Loucy (cell line): Measurements from ENCODE around the gene BACH2.

Experiments
- H2AFZ ChIP-seq: fragments of 200-600 bp; sonication (generic); 2 replicates; pipeline ENCODE4 v1.6.0; 2016; ENCODE audit warnings: antibody characterized with exemption, mild to moderate bottlenecking, low read length, moderate library complexity
- H3F3A ChIP-seq: fragments of 200-600 bp; 2 replicates; pipeline ENCODE4 v1.6.0; 2016; ENCODE audit warnings: antibody characterized with exemption, low read depth, mild to moderate bottlenecking
- H3K27me3 ChIP-seq: fragments of 200-600 bp; sonication (generic); 2 replicates; pipeline ENCODE4 v1.6.1; 2014; ENCODE audit warnings: low read length, mild to moderate bottlenecking; ENCODE audit not compliant: insufficient read depth, poor library complexity, severe bottlenecking
- H3K36me3 ChIP-seq: fragments of 200-600 bp; sonication (generic); 2 replicates; pipeline ENCODE4 v1.6.1; 2016; ENCODE audit warnings: low read length; ENCODE audit not compliant: insufficient read depth
- H3K4me1 ChIP-seq: fragments of 200-600 bp; sonication (generic); 2 replicates; pipeline ENCODE4 v1.5.1; 2014; ENCODE audit warnings: low read length, mild to moderate bottlenecking; ENCODE audit not compliant: insufficient read depth, poor library complexity, severe bottlenecking
- H3K4me2 ChIP-seq: fragments of 200-600 bp; sonication (generic); 2 replicates; pipeline ENCODE4 v1.6.0; 2014; ENCODE audit warnings: antibody characterized with exemption, low read length, low read depth, mild to moderate bottlenecking; ENCODE audit not compliant: poor library complexity, severe bottlenecking
- H3K4me3 ChIP-seq: fragments of 200-600 bp; sonication (generic); 2 replicates; pipeline ENCODE4 v1.5.1; 2014; ENCODE audit warnings: low read length, mild to moderate bottlenecking, mixed read lengths; ENCODE audit not compliant: poor library complexity, severe bottlenecking
- H3K79me2 ChIP-seq: fragments of 200-600 bp; sonication (generic); 2 replicates; pipeline ENCODE4 v1.6.1; 2014; ENCODE audit warnings: low read length; ENCODE audit not compliant: insufficient read depth
- H3K9ac ChIP-seq: fragments of 200-600 bp; sonication (generic); 2 replicates; pipeline ENCODE4 v1.6.0; 2014; ENCODE audit warnings: mild to moderate bottlenecking, low read depth, low read length, moderate library complexity; ENCODE audit not compliant: poor library complexity, severe bottlenecking
- H3K9me2 ChIP-seq: fragments of 200-600 bp; sonication (generic); replicated peaks from 2 replicates; pipeline ENCODE4 v1.6.1; 2016; ENCODE audit warnings: low read depth, low read length, mixed read lengths
- H3K9me3 ChIP-seq: fragments of 200-600 bp; sonication (generic); 2 replicates; pipeline ENCODE4 v1.6.1; 2014; ENCODE audit warnings: mild to moderate bottlenecking, antibody characterized with exemption, low read length, low read depth; ENCODE audit not compliant: insufficient read depth
- H4K20me1 ChIP-seq: fragments of 200-600 bp; sonication (generic); 2 replicates; pipeline ENCODE4 v1.6.0; 2014; ENCODE audit warnings: antibody characterized with exemption, low read length, mild to moderate bottlenecking; ENCODE audit not compliant: insufficient read depth, poor library complexity, severe bottlenecking
- CTCF ChIP-seq: fragments of 200-600 bp; sonication (generic); conservative IDR thresholded peaks from 2 replicates; pipeline ENCODE4 v1.5.1; 2014; ENCODE audit warnings: mild to moderate bottlenecking, antibody characterized with exemption, low read length
- EZH2phosphoT487 ChIP-seq: fragments of 200-600 bp; IDR thresholded peaks from 2 replicates; pipeline ENCODE4 v1.6.1; 2018; ENCODE audit warnings: antibody characterized with exemption, mild to moderate bottlenecking, moderate library complexity, borderline replicate concordance

The BACH2 gene

GRCh38 chr6:90086517-90086916 is 210.1 kb downstream of the BACH2 start:
- TF ChIP-seq CTCF: no peak

DNA sequence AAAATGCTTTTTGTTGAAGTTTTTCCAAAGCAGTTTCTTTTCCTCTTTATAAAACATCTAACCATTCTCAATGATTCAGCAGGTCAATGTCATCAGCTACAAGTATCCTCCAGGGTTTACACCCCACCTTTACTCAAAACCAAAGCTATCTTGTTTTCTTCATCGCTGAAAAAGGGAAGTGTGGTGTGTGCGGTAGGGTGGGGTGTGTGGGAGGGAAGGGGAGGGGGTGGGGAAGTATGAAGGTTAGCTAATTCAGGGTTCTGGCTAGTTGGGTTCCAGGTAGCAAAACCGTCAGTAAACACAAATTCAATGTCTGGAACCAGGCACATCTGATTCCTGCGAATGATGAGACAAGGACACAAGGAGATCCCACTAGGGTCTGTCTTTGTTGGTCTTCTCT is 212.8 kb downstream of the BACH2 start:
- no peaks in the 10 kb centered on the region for H3K9me3 ChIP-seq
- H3K27me3 ChIP-seq: no peaks in the 10 kb centered on the region
- peaks cover 39% of the 10 kb centered on the region for H3K4me1 ChIP-seq
- H3K36me3 ChIP-seq: peaks cover 39% of the 10 kb centered on the region
- no peaks in the 10 kb centered on the region for H3K9me2 ChIP-seq
- no peaks in the 10 kb centered on the region for H3F3A ChIP-seq
- no peak overlapping the region for H3K4me3 ChIP-seq
- H2AFZ ChIP-seq: no peak overlapping the region
- no peak for TF ChIP-seq EZH2phosphoT487
- no peak for TF ChIP-seq CTCF
- no peaks in the 10 kb centered on the region for H4K20me1 ChIP-seq
- peaks cover 4% of the 10 kb centered on the region for H3K79me2 ChIP-seq
- no peak overlapping the region for H3K4me2 ChIP-seq
- no peak overlapping the region for H3K9ac ChIP-seq

More at GRCh38 chr6:90086517-90086916, 210.1 kb downstream of the BACH2 start:
- Histone ChIP-seq H3K27me3 (no peaks in the 10 kb centered on the region), H3F3A (no peaks in the 10 kb centered on the region), H4K20me1 (no peaks in the 10 kb centered on the region), H3K4me2 (no peak overlapping the region), H2AFZ (no peak overlapping the region), H3K9ac (no peak overlapping the region), H3K9me2 (no peaks in the 10 kb centered on the region), H3K9me3 (no peaks in the 10 kb centered on the region), H3K79me2 (peaks cover 13% of the 10 kb centered on the region; the same call in 1 of the 2 replicates), H3K4me1 (peaks cover 19% of the 10 kb centered on the region), H3K36me3 (peaks cover 40% of the 10 kb centered on the region; the same call in 1 of the 2 replicates), H3K4me3 (no peak overlapping the region)

GRCh38 chr6:90082847-90083246 is 213.8 kb downstream of the BACH2 start:
- Histone ChIP-seq H3K4me3 (no peak overlapping the region), H3K9me2 (no peaks in the 10 kb centered on the region), H3K79me2 (peaks cover 11% of the 10 kb centered on the region), H2AFZ (no peak overlapping the region), H3F3A (no peaks in the 10 kb centered on the region), H3K9me3 (no peaks in the 10 kb centered on the region), H3K36me3 (peaks cover 29% of the 10 kb centered on the region), H3K9ac (no peak overlapping the region), H3K27me3 (no peaks in the 10 kb centered on the region), H3K4me1 (peaks cover 40% of the 10 kb centered on the region), H3K4me2 (no peak overlapping the region), H4K20me1 (no peaks in the 10 kb centered on the region)
- TF ChIP-seq EZH2phosphoT487 (no peak), CTCF (no peak)
